Endometrial microvascular endothelial cells (primary cell): ENCODE results near the gene PUM2. TPM values are rescaled to one million over a fixed set of nuclear protein-coding genes. Genes with fewer than 3 reads are reported as not detected.

Experiments
- total RNA-seq: library from RNA; depleted of rRNA; stranded (reverse); fragments of >200 nt; gene quantifications from one replicate; pipeline ENCODE4 v1.2.3, GENCODE V29; 2015; ENCODE audit errors: inconsistent ontology term

Gene PUM2
- total RNA-seq, 1 donor from 2014 or later, result 27.0 TPM

Other genes with a start within 250 kb of the PUM2 start
- 2.9 TPM for gene SDC1, start 125.7 kb downstream of the PUM2 start, total RNA-seq
- gene RHOB, start 96.2 kb upstream of the PUM2 start, total RNA-seq, result 100 TPM